Smooth muscle cell (in vitro differentiated cells): ENCODE measurements around the gene CCT7. TPM values are rescaled to one million over a fixed set of nuclear protein-coding genes. Genes with fewer than 3 reads are reported as not detected.

Experiments used
- DNase-seq: peaks from one replicate; lab custom pipeline; 2025; ENCODE audit not compliant: unreplicated experiment; lab: John Stamatoyannopoulos, UW
- H2AFZ ChIP-seq: fragments of 200-600 bp; sonication (generic); 2 replicates; pipeline ENCODE4 v1.6.0; 2016; ENCODE audit warnings: antibody characterized with exemption, low read depth, mild to moderate bottlenecking
- H3F3A ChIP-seq: fragments of 200-600 bp; sonication (generic); 2 replicates; pipeline ENCODE4 v1.6.0; 2017; ENCODE audit warnings: antibody characterized with exemption, low read depth
- H3K27ac ChIP-seq: fragments of 200-600 bp; sonication (generic); 2 replicates; pipeline ENCODE4 v1.5.1; 2016; ENCODE audit warnings: low read depth, mild to moderate bottlenecking
- H3K27me3 ChIP-seq: fragments of 200-600 bp; sonication (generic); 2 replicates; pipeline ENCODE4 v1.6.1; 2016; ENCODE audit warnings: low read depth, mild to moderate bottlenecking
- H3K36me3 ChIP-seq: fragments of 200-600 bp; sonication (generic); 2 replicates; pipeline ENCODE4 v1.5.1; 2016; ENCODE audit warnings: low read depth
- H3K4me1 ChIP-seq: fragments of 200-600 bp; sonication (generic); 2 replicates; pipeline ENCODE4 v1.5.1; 2016; ENCODE audit warnings: low read depth
- H3K4me2 ChIP-seq: fragments of 200-600 bp; sonication (generic); 2 replicates; pipeline ENCODE4 v1.6.0; 2016; ENCODE audit warnings: mild to moderate bottlenecking
- H3K4me3 ChIP-seq: fragments of 200-600 bp; sonication (generic); 2 replicates; pipeline ENCODE4 v1.5.1; 2016; ENCODE audit warnings: mild to moderate bottlenecking
- H3K79me2 ChIP-seq: fragments of 200-600 bp; sonication (generic); 2 replicates; pipeline ENCODE4 v1.6.0; 2016; ENCODE audit warnings: low read depth, mild to moderate bottlenecking
- H3K9ac ChIP-seq: fragments of 200-600 bp; sonication (generic); 2 replicates; pipeline ENCODE4 v1.6.0; 2016; ENCODE audit warnings: low read depth
- H3K9me3 ChIP-seq: fragments of 200-600 bp; sonication (generic); replicated peaks from 2 replicates; pipeline ENCODE4 v1.5.1; 2016; ENCODE audit warnings: low read depth
- H4K20me1 ChIP-seq: fragments of 200-600 bp; sonication (generic); 2 replicates; pipeline ENCODE4 v1.6.0; 2016; ENCODE audit warnings: low read depth
- WGBS: methylation state at CpG from one replicate; pipeline ENCODE4 v1.1.7; 2016; ENCODE audit warnings: low lambda C conversion rate; 5-methylcytosine and 5-hydroxymethylcytosine counted together
- polyA plus RNA-seq: library from polyadenylated mRNA; unstranded; fragments of >200 nt; fragmentation: Nextera tagmentation; extraction: Ambion mirVana; gene quantifications from 2 replicates; pipeline ENCODE4 v1.2.1, GENCODE V29; 2016
- total RNA-seq: library from RNA; depleted of rRNA; stranded (reverse); fragments of >200 nt; gene quantifications from 2 replicates; pipeline ENCODE4 v1.2.3, GENCODE V29; 2014
- TF ChIP-seq, protein P1 (sequence below): fragments of 200-600 bp; sonication (generic); IDR thresholded peaks from 2 replicates; pipeline ENCODE4 v1.5.1; 2017; ENCODE audit warnings: borderline replicate concordance, mild to moderate bottlenecking, antibody characterized with exemption; ENCODE audit not compliant: insufficient read depth, poor library complexity, severe bottlenecking

The CCT7 gene
- total and polyA plus RNA-seq, 2 experiments from 2014 or later: 197 to 212 TPM

DNA sequence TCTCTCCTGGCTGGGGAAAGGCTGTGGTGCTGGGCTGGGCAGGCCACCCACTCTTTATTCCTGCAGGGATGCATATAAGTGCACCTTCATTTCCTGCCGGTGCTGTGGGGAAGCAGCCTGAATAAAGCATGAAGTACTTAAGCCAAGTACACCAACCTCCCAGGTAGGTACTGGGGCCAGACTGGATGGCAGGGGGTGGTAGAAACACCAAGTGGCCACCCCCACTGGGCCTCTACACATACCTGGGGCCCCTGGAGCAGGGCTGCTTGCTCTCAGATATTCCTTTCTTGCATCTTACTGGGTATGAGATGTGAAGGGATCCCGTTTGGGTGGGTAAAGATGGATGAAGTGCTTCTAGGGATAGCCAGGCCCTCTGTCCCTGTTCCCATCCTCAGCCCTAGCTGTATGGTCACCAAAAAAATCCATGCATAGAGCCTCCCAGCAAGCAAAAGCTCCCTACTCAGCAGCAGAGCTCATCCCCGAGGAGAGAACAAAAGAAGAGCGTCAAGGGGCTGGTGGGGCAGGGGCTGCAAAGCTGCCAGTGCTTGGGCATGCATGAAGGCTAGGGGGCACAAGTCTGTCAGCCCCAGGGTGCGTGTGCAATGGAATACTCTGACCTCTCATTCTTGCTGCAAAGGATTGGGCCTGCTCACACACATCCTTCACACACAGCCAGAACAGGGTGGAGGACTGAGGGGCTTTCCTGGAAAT lies 22.0 kb downstream of the CCT7 start:
- Histone ChIP-seq H3K36me3 (no peaks in the 10 kb centered on the region), H3K27me3 (no peaks in the 10 kb centered on the region), H4K20me1 (no peaks in the 10 kb centered on the region), H3K9ac (no peak overlapping the region), H2AFZ (no peak overlapping the region), H3K27ac (no peak overlapping the region), H3K9me3 (no peaks in the 10 kb centered on the region), H3K4me2 (no peak overlapping the region), H3F3A (no peaks in the 10 kb centered on the region), H3K4me3 (no peak overlapping the region), H3K4me1 (no peaks in the 10 kb centered on the region), H3K79me2 (no peaks in the 10 kb centered on the region)
- DNase-seq: no peak
- WGBS: 80% methylated on average over 5 of the region's 5 CpGs
- TF ChIP-seq, protein P1, sequence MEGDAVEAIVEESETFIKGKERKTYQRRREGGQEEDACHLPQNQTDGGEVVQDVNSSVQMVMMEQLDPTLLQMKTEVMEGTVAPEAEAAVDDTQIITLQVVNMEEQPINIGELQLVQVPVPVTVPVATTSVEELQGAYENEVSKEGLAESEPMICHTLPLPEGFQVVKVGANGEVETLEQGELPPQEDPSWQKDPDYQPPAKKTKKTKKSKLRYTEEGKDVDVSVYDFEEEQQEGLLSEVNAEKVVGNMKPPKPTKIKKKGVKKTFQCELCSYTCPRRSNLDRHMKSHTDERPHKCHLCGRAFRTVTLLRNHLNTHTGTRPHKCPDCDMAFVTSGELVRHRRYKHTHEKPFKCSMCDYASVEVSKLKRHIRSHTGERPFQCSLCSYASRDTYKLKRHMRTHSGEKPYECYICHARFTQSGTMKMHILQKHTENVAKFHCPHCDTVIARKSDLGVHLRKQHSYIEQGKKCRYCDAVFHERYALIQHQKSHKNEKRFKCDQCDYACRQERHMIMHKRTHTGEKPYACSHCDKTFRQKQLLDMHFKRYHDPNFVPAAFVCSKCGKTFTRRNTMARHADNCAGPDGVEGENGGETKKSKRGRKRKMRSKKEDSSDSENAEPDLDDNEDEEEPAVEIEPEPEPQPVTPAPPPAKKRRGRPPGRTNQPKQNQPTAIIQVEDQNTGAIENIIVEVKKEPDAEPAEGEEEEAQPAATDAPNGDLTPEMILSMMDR: no peak

DNA sequence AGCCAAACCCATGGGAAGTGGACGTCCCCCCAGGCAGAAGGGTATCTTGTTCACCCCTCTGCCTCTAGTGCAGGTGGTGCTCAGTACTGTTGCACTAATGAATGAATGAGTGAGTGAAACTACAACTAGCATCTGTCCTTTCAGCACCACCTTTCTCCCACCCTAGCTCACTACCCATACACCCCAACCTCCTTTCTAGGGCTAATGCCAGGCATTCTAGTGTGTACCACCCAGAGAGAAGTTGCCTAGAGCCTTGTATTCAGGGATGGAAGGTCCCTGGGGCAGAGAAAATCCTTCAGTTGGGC lies 22.5 kb downstream of the CCT7 start:
- Histone ChIP-seq H4K20me1 (no peaks in the 10 kb centered on the region), H3F3A (no peaks in the 10 kb centered on the region), H2AFZ (no peak overlapping the region), H3K36me3 (no peaks in the 10 kb centered on the region), H3K4me3 (no peak overlapping the region), H3K9me3 (no peaks in the 10 kb centered on the region), H3K9ac (no peak overlapping the region), H3K4me1 (no peaks in the 10 kb centered on the region), H3K27me3 (no peaks in the 10 kb centered on the region), H3K4me2 (no peak overlapping the region), H3K27ac (no peak overlapping the region), H3K79me2 (no peaks in the 10 kb centered on the region)
- DNase-seq: no peak
- TF ChIP-seq, protein P1: no peak
- 53% methylated on average over 1 of the region's 1 CpG for WGBS

DNA sequence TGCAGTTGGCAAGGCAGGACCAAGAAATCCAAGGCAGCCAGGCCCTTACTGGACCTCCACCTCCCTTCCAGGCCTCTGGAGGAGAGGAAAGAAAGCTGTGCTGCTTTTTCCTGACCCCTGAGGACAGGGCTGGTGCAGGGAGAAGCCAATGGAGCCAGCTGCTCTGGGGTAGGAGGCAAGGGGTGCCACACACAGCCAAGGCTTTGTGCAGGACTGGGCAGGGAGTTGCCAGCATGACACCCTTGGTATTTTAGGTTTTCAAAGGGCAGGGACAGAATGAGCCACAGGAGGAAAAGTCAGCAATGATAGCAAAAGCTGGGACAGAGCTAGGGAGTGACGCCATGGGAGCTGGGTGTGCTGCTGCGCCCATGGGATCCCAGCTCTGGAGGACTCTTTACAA lies 22.9 kb downstream of the CCT7 start:
- WGBS: 96% methylated on average over 2 of the region's 2 CpGs
- DNase-seq: no peak

More for the DNA sequence above, 22.9 kb downstream of the CCT7 start:
- Histone ChIP-seq H3K79me2 (no peaks in the 10 kb centered on the region), H3K27me3 (no peaks in the 10 kb centered on the region), H2AFZ (no peak overlapping the region), H3K4me2 (no peak overlapping the region), H3K4me3 (no peak overlapping the region), H3K36me3 (no peaks in the 10 kb centered on the region), H3F3A (no peaks in the 10 kb centered on the region), H3K9me3 (no peaks in the 10 kb centered on the region), H4K20me1 (no peaks in the 10 kb centered on the region), H3K4me1 (no peaks in the 10 kb centered on the region), H3K27ac (no peak overlapping the region), H3K9ac (no peak overlapping the region)
- TF ChIP-seq, protein P1: no peak
